ENCODE measurements around the gene KCNQ1.

KCNQ1 gene

DNA sequence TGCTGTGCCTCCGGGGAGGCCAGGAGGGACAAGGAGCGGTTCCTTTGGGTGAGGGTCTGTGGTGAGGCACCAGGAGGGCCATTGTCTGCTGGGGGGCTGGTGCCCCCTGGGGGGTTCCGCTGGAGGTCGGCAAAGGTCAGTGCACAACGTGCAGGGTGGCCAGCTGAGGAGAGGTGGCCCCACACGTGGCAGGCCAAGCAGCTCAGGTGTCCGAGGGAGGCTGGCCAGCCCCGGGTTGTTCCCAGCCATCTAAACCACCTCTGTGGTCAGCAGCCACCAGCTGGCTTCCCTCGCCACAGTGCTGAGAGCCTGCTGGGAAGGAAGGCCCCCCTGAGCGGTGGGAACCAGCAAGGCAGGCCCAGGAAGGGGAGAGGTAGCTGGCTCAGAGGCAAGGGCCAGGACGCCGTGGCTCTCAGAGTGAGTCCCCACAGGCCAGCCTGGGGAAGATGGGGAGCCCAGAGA is 40.0 kb upstream of the KCNQ1 start:
- TF ChIP-seq, protein P1, sequence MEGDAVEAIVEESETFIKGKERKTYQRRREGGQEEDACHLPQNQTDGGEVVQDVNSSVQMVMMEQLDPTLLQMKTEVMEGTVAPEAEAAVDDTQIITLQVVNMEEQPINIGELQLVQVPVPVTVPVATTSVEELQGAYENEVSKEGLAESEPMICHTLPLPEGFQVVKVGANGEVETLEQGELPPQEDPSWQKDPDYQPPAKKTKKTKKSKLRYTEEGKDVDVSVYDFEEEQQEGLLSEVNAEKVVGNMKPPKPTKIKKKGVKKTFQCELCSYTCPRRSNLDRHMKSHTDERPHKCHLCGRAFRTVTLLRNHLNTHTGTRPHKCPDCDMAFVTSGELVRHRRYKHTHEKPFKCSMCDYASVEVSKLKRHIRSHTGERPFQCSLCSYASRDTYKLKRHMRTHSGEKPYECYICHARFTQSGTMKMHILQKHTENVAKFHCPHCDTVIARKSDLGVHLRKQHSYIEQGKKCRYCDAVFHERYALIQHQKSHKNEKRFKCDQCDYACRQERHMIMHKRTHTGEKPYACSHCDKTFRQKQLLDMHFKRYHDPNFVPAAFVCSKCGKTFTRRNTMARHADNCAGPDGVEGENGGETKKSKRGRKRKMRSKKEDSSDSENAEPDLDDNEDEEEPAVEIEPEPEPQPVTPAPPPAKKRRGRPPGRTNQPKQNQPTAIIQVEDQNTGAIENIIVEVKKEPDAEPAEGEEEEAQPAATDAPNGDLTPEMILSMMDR (IDR thresholded peaks at IDR 0.05; ENCODE audit: insufficient read depth, low read depth, low read length, missing control alignments), result no peak
- no peak for DNase-seq (ENCODE audit: low read depth)
- H3K4me3 ChIP-seq (ENCODE audit: low read length), result no peak overlapping the region

DNA sequence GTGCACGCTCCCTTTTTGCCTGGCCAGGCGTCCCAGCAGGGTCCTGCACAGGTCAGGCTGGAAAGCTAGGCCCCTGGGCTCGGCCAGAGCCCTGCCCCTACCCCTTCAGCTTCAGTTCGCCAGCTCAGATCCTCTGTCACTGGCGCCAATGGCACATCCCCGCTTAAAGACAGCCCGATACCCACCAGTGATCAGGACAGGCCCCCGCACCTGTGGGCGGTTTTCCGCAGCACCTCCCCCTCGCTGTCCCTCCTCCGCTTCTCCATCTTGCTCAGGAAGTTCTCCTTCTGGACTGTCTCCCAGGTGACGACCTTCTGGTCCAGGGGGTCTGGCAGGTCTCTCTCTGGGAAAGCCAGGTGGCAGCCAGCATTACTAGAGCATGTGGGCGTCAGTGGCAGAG is 38.4 kb upstream of the KCNQ1 start:
- H3K4me3 ChIP-seq (ENCODE audit: low read length), result no peak overlapping the region
- TF ChIP-seq, protein P1 (IDR thresholded peaks at IDR 0.05; ENCODE audit: insufficient read depth, low read depth, low read length, missing control alignments), result no peak
- DNase-seq (ENCODE audit: low read depth), result no peak

DNA sequence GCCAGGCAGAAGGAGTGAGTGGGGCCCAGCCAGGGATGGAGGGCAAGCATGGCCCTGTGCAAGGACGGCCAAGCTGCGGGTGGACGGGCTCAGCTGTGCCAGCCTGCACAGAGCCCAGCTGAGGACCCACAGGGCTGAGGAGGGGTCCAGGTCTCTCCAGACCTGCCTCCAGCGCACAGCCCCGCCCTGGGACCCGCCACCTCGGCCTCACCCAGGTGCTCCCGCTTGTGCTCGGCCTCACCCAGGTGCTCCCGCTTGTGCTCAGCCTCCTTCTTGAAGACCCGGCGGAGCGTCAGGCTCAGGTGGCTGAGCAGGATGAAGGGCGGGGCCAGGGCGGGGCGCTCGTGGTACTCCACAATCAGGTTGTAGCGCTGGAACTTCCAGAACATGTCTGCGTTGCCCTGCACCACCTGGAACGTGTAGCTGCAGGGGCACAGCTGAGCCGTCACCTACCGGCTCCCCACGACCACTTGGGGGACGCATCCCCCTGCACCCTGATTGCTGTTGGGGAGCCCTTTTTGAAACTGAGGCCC is 37.9 kb upstream of the KCNQ1 start:
- TF ChIP-seq, protein P1 (IDR thresholded peaks at IDR 0.05; ENCODE audit: insufficient read depth, low read depth, low read length, missing control alignments), result no peak
- no peak for DNase-seq (ENCODE audit: low read depth)
- no peak overlapping the region for H3K4me3 ChIP-seq (ENCODE audit: low read length)

DNA sequence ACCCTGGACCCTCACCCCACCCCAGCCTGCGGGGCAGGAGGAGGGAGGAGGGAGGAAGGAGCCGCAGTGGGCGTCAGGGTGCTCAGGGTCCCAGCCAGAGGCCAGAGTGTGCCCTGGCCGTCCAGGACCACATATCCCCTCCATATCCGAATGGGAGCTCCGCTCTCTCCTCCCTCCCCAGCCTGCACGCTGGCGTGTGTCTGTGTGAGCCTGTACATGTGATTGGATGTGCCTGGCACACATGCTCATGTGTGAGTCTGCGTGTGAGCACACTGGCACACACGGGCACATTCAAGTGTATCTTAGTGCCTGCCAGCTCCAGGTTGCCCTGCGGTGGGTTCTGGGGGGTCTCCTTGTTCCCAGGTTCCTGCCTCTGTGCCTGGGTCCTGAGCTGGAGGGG is 36.1 kb upstream of the KCNQ1 start:
- no peak for DNase-seq (ENCODE audit: low read depth)
- TF ChIP-seq, protein P1 (IDR thresholded peaks at IDR 0.05; ENCODE audit: insufficient read depth, low read depth, low read length, missing control alignments), result no peak
- H3K4me3 ChIP-seq (ENCODE audit: low read length), result no peak overlapping the region

DNA sequence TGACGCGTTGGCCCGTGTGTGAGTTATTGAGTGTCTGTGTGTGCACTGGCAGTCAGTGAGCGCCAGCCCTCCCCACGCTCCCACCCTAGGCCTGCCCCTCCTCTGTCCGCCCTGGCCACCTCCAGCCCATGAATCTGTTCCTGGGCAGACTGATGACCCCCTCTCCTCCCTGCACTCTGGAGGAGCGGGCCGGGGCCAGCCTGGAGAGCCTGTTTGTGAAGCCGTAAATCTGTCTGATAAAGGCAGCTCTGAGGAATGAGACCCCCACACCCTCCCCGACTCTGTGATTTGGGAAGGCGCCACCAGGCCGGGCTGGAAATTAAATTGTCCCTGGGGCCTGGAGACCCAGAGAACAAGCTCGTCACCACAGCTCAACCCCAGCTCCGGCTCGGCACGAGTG is 35.7 kb upstream of the KCNQ1 start:
- no peak for DNase-seq (ENCODE audit: low read depth)
- TF ChIP-seq, protein P1 (IDR thresholded peaks at IDR 0.05; ENCODE audit: insufficient read depth, low read depth, low read length, missing control alignments), result no peak
- no peak overlapping the region for H3K4me3 ChIP-seq (ENCODE audit: low read length)

DNA sequence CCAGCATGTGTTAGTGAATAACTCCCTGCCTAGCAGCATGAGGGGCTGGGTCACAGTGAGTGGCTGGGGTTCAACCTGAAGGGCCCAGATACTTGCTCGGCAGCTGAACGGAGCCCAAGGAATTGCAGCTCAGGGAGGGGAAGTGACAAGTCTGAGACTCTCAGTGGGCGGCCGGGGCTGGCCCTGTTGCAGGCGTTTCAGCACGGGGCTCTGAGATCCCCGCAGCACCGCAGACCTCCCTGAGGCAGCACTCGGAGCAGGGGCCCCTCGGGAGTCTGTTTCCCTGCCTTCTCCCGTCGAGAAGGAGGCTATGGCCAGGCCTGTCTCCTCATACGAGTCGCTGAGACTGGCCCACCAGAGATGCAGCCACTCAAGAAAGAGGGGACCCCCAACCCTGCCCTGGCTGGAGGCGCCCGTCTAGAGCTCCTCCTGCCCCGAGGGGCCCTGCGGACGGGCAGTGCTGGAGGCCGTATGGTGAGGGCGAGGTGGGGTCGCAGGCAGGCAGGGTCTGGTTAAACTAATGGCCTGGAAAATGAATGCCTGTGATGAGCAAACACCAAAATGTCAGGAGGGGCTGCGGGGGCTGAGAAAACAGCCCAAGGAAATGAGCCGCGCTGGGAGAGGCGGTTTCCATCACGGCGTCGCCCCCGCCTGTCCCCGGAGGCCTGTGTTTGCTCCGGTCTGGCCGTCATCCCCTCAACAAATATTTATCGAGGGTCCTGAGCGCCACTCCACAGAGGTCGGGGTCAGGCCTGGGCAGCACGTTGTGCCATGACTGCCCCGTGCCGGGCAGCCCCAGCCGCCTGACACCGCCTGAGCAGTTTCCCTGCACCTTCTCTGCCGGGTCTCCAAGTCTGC is 35.0 kb upstream of the KCNQ1 start:
- no peak for DNase-seq (ENCODE audit: low read depth)
- H3K4me3 ChIP-seq (ENCODE audit: low read length), result no peak overlapping the region
- TF ChIP-seq, protein P1 (IDR thresholded peaks at IDR 0.05; ENCODE audit: insufficient read depth, low read depth, low read length, missing control alignments), result no peak

All from epithelial cell of esophagus (primary cell).